Measurements from ENCODE around the gene DNAH5. TPM values are rescaled to one million over a fixed set of nuclear protein-coding genes. Genes with fewer than 3 reads are reported as not detected.

Gene DNAH5
- total and polyA plus RNA-seq, 8 donors = 0.61 to 9.8 (median 2.7) TPM

DNA sequence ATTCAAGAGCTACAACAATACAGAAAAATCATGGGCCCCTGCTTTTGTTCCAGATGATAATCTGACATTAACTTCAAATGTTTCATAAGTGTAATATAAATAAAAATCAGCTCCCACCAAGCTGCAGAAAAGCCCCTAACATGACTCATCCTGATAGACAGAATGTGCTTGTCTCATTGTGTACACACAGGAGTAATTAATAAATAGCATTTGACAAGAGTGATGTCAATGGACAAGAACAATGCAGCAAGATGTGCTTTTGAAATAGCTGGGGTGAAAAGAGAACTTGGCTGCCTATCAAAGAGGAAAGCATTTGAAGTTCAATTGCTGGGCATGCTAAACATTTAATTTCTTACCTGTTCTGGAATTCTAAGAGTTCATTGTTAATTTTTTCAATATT lies 79.2 kb downstream of the DNAH5 start:
- H3K27me3 ChIP-seq = no peaks in the 10 kb centered on the region
- DNase-seq = no peak
- H3K27ac ChIP-seq = no peak overlapping the region
- no peaks in the 10 kb centered on the region for H3K4me1 ChIP-seq
- ATAC-seq = no peak
- H3K9me3 ChIP-seq = no peaks in the 10 kb centered on the region
- H3K4me3 ChIP-seq = no peak overlapping the region
- TF ChIP-seq, protein P1, sequence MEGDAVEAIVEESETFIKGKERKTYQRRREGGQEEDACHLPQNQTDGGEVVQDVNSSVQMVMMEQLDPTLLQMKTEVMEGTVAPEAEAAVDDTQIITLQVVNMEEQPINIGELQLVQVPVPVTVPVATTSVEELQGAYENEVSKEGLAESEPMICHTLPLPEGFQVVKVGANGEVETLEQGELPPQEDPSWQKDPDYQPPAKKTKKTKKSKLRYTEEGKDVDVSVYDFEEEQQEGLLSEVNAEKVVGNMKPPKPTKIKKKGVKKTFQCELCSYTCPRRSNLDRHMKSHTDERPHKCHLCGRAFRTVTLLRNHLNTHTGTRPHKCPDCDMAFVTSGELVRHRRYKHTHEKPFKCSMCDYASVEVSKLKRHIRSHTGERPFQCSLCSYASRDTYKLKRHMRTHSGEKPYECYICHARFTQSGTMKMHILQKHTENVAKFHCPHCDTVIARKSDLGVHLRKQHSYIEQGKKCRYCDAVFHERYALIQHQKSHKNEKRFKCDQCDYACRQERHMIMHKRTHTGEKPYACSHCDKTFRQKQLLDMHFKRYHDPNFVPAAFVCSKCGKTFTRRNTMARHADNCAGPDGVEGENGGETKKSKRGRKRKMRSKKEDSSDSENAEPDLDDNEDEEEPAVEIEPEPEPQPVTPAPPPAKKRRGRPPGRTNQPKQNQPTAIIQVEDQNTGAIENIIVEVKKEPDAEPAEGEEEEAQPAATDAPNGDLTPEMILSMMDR (IDR thresholded peaks at IDR 0.05) = no peak
- H3K36me3 ChIP-seq = no peaks in the 10 kb centered on the region
- intact Hi-C loops (cut with DNase I) = no loop called here

GRCh38 chr5:13860146-13860545 lies 84.3 kb downstream of the DNAH5 start:
- no peak for ATAC-seq
- no peaks in the 10 kb centered on the region for H3K36me3 ChIP-seq
- peaks cover 0 to 12% of the 10 kb centered on the region in 2 donors for H3K9me3 ChIP-seq
- H3K4me3 ChIP-seq = no peak overlapping the region
- H3K27me3 ChIP-seq = no peaks in the 10 kb centered on the region
- TF ChIP-seq, protein P1 (IDR thresholded peaks at IDR 0.05) = no peak
- no peak overlapping the region for H3K27ac ChIP-seq
- DNase-seq = no peak
- intact Hi-C loops (cut with DNase I) = no loop called here
- no peaks in the 10 kb centered on the region for H3K4me1 ChIP-seq

- ATAC-seq (no peak), DNase-seq (no peak)
- Histone ChIP-seq H3K27me3 (no peaks in the 10 kb centered on the region), H3K9me3 (peaks cover 0 to 12% of the 10 kb centered on the region in 2 donors), H3K27ac (no peak overlapping the region), H3K36me3 (no peaks in the 10 kb centered on the region), H3K4me1 (no peaks in the 10 kb centered on the region), H3K4me3 (no peak overlapping the region)
- TF ChIP-seq, protein P1 (IDR thresholded peaks at IDR 0.05) = no peak
- intact Hi-C loops (cut with DNase I) = no loop called here
Measured at GRCh38 chr5:13859270-13860065, 85.0 kb downstream of the DNAH5 start.

DNA sequence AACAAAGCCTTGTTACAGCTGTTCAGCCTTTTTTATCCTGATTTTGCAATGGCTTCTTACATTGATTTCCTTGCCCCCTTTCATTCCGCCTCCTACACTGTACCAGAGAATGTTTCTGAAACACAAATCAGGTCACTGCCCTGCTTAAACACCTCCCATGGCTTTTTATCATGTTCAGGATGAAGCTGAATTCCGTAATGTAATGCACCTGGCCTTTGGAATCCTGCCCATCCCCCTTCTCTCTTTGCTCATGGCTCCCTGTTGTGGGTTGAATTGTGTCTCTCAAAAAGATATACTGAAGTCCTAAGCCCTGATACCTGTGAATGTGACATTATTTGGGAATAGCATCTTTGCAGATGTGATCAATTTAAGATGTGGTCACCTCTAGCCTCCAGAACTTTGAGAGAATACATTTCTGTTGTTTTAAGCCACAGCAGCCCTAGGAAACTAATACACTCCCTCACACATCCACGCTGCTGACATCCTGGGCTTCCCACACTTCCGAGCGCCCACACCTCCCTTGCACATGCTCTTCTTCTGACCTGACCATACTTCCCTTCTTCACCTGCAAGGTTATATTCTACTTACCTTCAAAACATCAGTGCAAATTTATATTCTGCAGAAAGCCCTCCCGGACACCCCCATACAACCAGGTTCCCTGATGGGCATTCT lies 101.2 kb downstream of the DNAH5 start:
- Histone ChIP-seq H3K9me3 (no peaks in the 10 kb centered on the region), H3K36me3 (no peaks in the 10 kb centered on the region), H3K4me3 (no peak overlapping the region), H3K27ac (no peak overlapping the region), H3K27me3 (no peaks in the 10 kb centered on the region), H3K4me1 (no peaks in the 10 kb centered on the region)
- no peak for ATAC-seq
- intact Hi-C loops (cut with DNase I) = no loop called here
- DNase-seq = no peak
- TF ChIP-seq, protein P1 (IDR thresholded peaks at IDR 0.05) = no peak

DNA sequence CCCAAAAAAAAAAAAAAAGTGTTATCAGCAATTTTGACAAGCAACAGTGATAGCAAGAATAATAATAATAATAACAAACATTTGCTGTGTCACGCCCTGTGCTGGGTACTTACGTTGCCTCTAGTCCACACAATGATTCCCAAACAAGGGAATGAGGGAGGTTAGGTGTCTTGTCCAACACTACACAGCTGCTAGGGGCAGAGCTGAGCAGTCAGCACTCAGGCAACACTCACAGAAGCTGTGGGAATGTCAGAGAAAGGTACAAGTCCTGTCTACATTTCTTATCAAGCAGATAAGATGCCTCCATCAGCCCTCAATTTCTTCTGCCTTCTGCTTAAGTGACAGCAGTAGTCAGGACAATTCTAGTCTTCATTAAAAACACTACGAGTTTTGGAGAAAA lies 111.0 kb downstream of the DNAH5 start:
- Histone ChIP-seq H3K9me3 (no peaks in the 10 kb centered on the region), H3K4me1 (no peaks in the 10 kb centered on the region), H3K4me3 (no peak overlapping the region), H3K27me3 (no peaks in the 10 kb centered on the region), H3K36me3 (no peaks in the 10 kb centered on the region), H3K27ac (no peak overlapping the region)
- DNase-seq (no peak), ATAC-seq (no peak)
- TF ChIP-seq, protein P1 (IDR thresholded peaks at IDR 0.05) = no peak
- intact Hi-C loops (cut with DNase I) = no loop called here

Measured in left lung (tissue), 10 donors.